B cell (primary cell): ENCODE results near the gene ANAPC15. TPM values are rescaled to one million over a fixed set of nuclear protein-coding genes. Genes with fewer than 3 reads are reported as not detected.

Experiments
- ATAC-seq: fragments of 200-7000 bp; cut with Tn5 transposase; one replicate; pipeline ENCODE4 v1.10.0; 2021; ENCODE audit warnings: low read depth, mild to moderate bottlenecking, moderate number of reproducible peaks, moderate library complexity
- CTCF ChIA-PET: fragments of 350-600 bp; sonication (Branson Sonifier 250); formaldehyde crosslinking; loops from one replicate; lab custom pipeline; 2021; ENCODE audit warnings: antibody characterized with exemption, inconsistent platforms; lab: Charles Lee
- POLR2A ChIA-PET: fragments of 350-600 bp; sonication (Branson Sonifier 250); formaldehyde crosslinking; loops from one replicate; lab custom pipeline; 2021; ENCODE audit warnings: antibody characterized with exemption; lab: Charles Lee
- DNase-seq: peaks from one replicate; pipeline ENCODE4 v3.0.0; 2013
- H2AFZ ChIP-seq: 2 replicates; pipeline ENCODE4 v1.6.1; 2012; ENCODE audit warnings: mild to moderate bottlenecking, low read depth, low read length; ENCODE audit not compliant: insufficient read depth, poor library complexity, severe bottlenecking
- H3K27ac ChIP-seq, 2 donors: 1 replicate in 1 of 2; 2 replicates in 1 of 2; pipeline ENCODE4 v1.5.1; 2012 to 2013; ENCODE audit warnings: low read length in 2 of 2, mild to moderate bottlenecking in 2 of 2, moderate library complexity in 1 of 2
- H3K27me3 ChIP-seq, 4 experiments: fragments of 200-600 bp in 1 of 4; sonication (generic) in 1 of 4; replicated peaks in 1 of 4; 1 replicate in 2 of 4; 2 replicates in 2 of 4; pipeline versions ENCODE4 v1.6.1 to v1.7.0; 2013 to 2016; ENCODE audit warnings: low read length in 3 of 4, mild to moderate bottlenecking in 2 of 4, mixed read lengths in 1 of 4, moderate library complexity in 1 of 4; ENCODE audit not compliant: insufficient read depth in 4 of 4, control insufficient read depth in 3 of 4; ENCODE audit errors: control extremely low read depth in 1 of 4
- H3K36me3 ChIP-seq, 2 experiments: replicated peaks in 1 of 2; 1 replicate in 1 of 2; 2 replicates in 1 of 2; pipeline versions ENCODE4 v1.6.1 to v1.7.1; 2013; ENCODE audit warnings: low read length in 1 of 2; ENCODE audit not compliant: insufficient read depth in 2 of 2, control insufficient read depth in 1 of 2; ENCODE audit errors: control extremely low read depth in 1 of 2, extremely low read depth in 1 of 2
- H3K4me1 ChIP-seq, 2 donors: fragments of 200-600 bp in 1 of 2; sonication (generic) in 1 of 2; 1 replicate in 1 of 2; 2 replicates in 1 of 2; pipeline versions ENCODE4 v1.5.1 to v1.6.1; 2013 to 2017; ENCODE audit warnings: low read length in 2 of 2; ENCODE audit not compliant: control insufficient read depth in 2 of 2, insufficient read depth in 2 of 2
- H3K4me2 ChIP-seq: replicated peaks from 2 replicates; pipeline ENCODE3; 2012; ENCODE audit warnings: mild to moderate bottlenecking, low read depth, low read length; ENCODE audit not compliant: poor library complexity, severe bottlenecking
- H3K4me3 ChIP-seq, 5 experiments: fragments of 200-600 bp in 1 of 5; sonication (generic) in 1 of 5; 1 replicate in 3 of 5; 2 replicates in 2 of 5; pipeline versions ENCODE4 v1.5.1 to v1.7.0; 2011 to 2016; ENCODE audit warnings: low read length in 4 of 5, mild to moderate bottlenecking in 4 of 5, low read depth in 2 of 5, control low read depth in 1 of 5, moderate library complexity in 1 of 5; ENCODE audit not compliant: insufficient read depth in 1 of 5; ENCODE audit errors: control extremely low read depth in 1 of 5, extremely low read depth in 1 of 5
- H3K79me2 ChIP-seq: fragments of 200-600 bp; sonication (generic); one replicate; pipeline ENCODE4 v1.6.0; 2016; ENCODE audit warnings: low read length; ENCODE audit not compliant: control insufficient read depth, insufficient read depth
- H3K9ac ChIP-seq: fragments of 200-600 bp; sonication (generic); 2 replicates; pipeline ENCODE4 v1.6.1; 2017; ENCODE audit warnings: mild to moderate bottlenecking, low read length, moderate library complexity
- H3K9me3 ChIP-seq, 3 donors: one replicate each; pipeline versions ENCODE4 v1.6.1 to v1.7.1; 2013; ENCODE audit warnings: low read length in 2 of 3; ENCODE audit not compliant: control insufficient read depth in 2 of 3, insufficient read depth in 1 of 3; ENCODE audit errors: control extremely low read depth in 1 of 3
- H4K20me1 ChIP-seq: 2 replicates; pipeline ENCODE4 v1.6.0; 2012; ENCODE audit warnings: mild to moderate bottlenecking, low read length; ENCODE audit not compliant: insufficient read depth, control insufficient read depth, poor library complexity, severe bottlenecking
- H3K27ac Mint-ChIP-seq: one replicate; pipeline ENCODE4 v1.8.0; 2021; ENCODE audit warnings: mixed read lengths
- H3K27me3 Mint-ChIP-seq: one replicate; pipeline ENCODE4 v1.8.0; 2021; ENCODE audit warnings: mixed read lengths
- H3K4me1 Mint-ChIP-seq: one replicate; pipeline ENCODE4 v1.8.0; 2021; ENCODE audit warnings: mixed read lengths
- H3K4me3 Mint-ChIP-seq: one replicate; pipeline ENCODE4 v1.8.0; 2021; ENCODE audit warnings: mixed read lengths
- H3K9me3 Mint-ChIP-seq: one replicate; pipeline ENCODE4 v1.8.0; 2022; ENCODE audit warnings: mixed read lengths; ENCODE audit not compliant: insufficient read depth
- CTCF ChIP-seq: fragments of 200-600 bp; IDR thresholded peaks from one replicate; pipeline ENCODE4 v1.8.0; 2022; ENCODE audit warnings: antibody characterized with exemption, mild to moderate bottlenecking
- EZH2 ChIP-seq: IDR thresholded peaks from 2 replicates; pipeline ENCODE4 v1.6.1; 2012; ENCODE audit warnings: borderline replicate concordance, low read depth, mild to moderate bottlenecking, moderate library complexity, low read length; ENCODE audit not compliant: insufficient read depth, poor library complexity, severe bottlenecking
- WGBS: methylation state at CpG from one replicate; pipeline ENCODE4 v1.1.5; 2013; ENCODE audit warnings: missing lambda C conversion rate; ENCODE audit not compliant: insufficient coverage; 5-methylcytosine and 5-hydroxymethylcytosine counted together
- intact Hi-C: fragments of 100-400 bp; cut with micrococcal nuclease; formaldehyde crosslinking; loops from one replicate; pipeline ENCODE4 v1.10.0; 2022
- polyA plus RNA-seq: library from polyadenylated mRNA; depleted of rRNA; stranded (reverse); fragments of >200 nt; gene quantifications from 2 replicates; pipeline ENCODE4 v1.2.3, GENCODE V29; 2012
- total RNA-seq, 2 donors: library from RNA; stranded (reverse); fragments of 120-200 nt in 1 of 2; gene quantifications; 1 replicate in 1 of 2; 2 replicates in 1 of 2; pipeline versions ENCODE4 v1.2.3 to v1.2.4, GENCODE V29; 2013 to 2022

Gene ANAPC15
- total and polyA plus RNA-seq, 2 donors (not counting 1 experiment from before 2014, with no cell fraction given): 27.1 to 27.7 TPM

GRCh38 chr11:72127923-72128322 is 15.4 kb upstream of the ANAPC15 start:
- no peak overlapping the region for H3K4me3 ChIP-seq
- no peaks in the 10 kb centered on the region for H3K4me1 Mint-ChIP-seq
- H3K4me2 ChIP-seq: no peak overlapping the region
- no peak for DNase-seq
- peaks cover 5 to 16% (median 16%) of the 10 kb centered on the region in 3 donors for H3K9me3 ChIP-seq
- H3K27me3 ChIP-seq: peaks cover 0 to 11% (median 5%) of the 10 kb centered on the region in 4 experiments
- H2AFZ ChIP-seq: no peak overlapping the region
- H3K4me1 ChIP-seq: no peaks in the 10 kb centered on the region
- intact Hi-C loops: no loop called here
- H3K27ac Mint-ChIP-seq: no peak overlapping the region
- TF ChIP-seq EZH2 (no peak), CTCF (no peak)
- no peak overlapping the region for H3K4me3 Mint-ChIP-seq
- no peak overlapping the region for H3K27ac ChIP-seq
- H3K79me2 ChIP-seq: no peaks in the 10 kb centered on the region
- H3K9me3 Mint-ChIP-seq: peaks cover 13% of the 10 kb centered on the region
- no peaks in the 10 kb centered on the region for H4K20me1 ChIP-seq
- peaks cover 41% of the 10 kb centered on the region for H3K27me3 Mint-ChIP-seq
- ChIA-PET CTCF (interaction anchor here (1.4 kb wide), 1 partner anchor 16 kb away, joined by 5 read pairs; no protein-coding TSS in a partner anchor), POLR2A (no interaction called here)
- 83% methylated on average over 2 of the region's 2 CpGs for WGBS
- ATAC-seq: no peak
- H3K36me3 ChIP-seq: no peaks in the 10 kb centered on the region
- no peak overlapping the region for H3K9ac ChIP-seq

GRCh38 chr11:72125956-72126355 is 13.5 kb upstream of the ANAPC15 start:
- no peak overlapping the region for H3K9ac ChIP-seq
- no peak overlapping the region for H3K4me3 ChIP-seq
- no peaks in the 10 kb centered on the region for H3K36me3 ChIP-seq
- peaks cover 0 to 11% (median 0%) of the 10 kb centered on the region in 4 experiments for H3K27me3 ChIP-seq
- Mint-ChIP-seq H3K27me3 (peaks cover 36% of the 10 kb centered on the region), H3K4me3 (no peak overlapping the region), H3K9me3 (peaks cover 13% of the 10 kb centered on the region), H3K27ac (no peak overlapping the region), H3K4me1 (no peaks in the 10 kb centered on the region)
- TF ChIP-seq CTCF: no peak
- TF ChIP-seq EZH2: no peak
- peaks cover 5 to 16% (median 16%) of the 10 kb centered on the region in 3 donors for H3K9me3 ChIP-seq
- ChIA-PET POLR2A (no interaction called here), CTCF (interaction anchor here (1.6 to 1.9 kb wide), 3 partner anchors 18 to 101 kb away, joined by 3 to 5 read pairs (median 4); no protein-coding TSS in a partner anchor)
- DNase-seq (no peak), ATAC-seq (no peak)
- no peak overlapping the region for H3K27ac ChIP-seq
- no CpG with 5 or more reads among the region's 1 CpG for WGBS
- no peaks in the 10 kb centered on the region for H3K4me1 ChIP-seq
- no peaks in the 10 kb centered on the region for H4K20me1 ChIP-seq
- no peaks in the 10 kb centered on the region for H3K79me2 ChIP-seq
- intact Hi-C loops: no loop called here
- H3K4me2 ChIP-seq: no peak overlapping the region
- no peak overlapping the region for H2AFZ ChIP-seq
